IMR-90 (cell line): ENCODE measurements around the gene APC2. TPM values are rescaled to one million over a fixed set of nuclear protein-coding genes. Genes with fewer than 3 reads are reported as not detected.
A peak's percentile ranks its signal among the peaks of the same experiment; 100 is the strongest.

Experiments
- ATAC-seq: fragments of 200-7000 bp; cut with Tn5 transposase; 2 replicates; pipeline ENCODE4 v1.9.1; 2020; ENCODE audit warnings: low read depth, mild to moderate bottlenecking, moderate library complexity
- BruUV-seq: library from RNA; stranded (reverse); fragments of 400-500 nt; replicated peaks from 2 replicates; lab custom pipeline; 2021; lab: Mats Ljungman, UMichigan
- CTCF ChIA-PET: fragments of 300-600 bp; formaldehyde crosslinking; extraction: SDS; loops from one replicate; lab custom pipeline; 2021; ENCODE audit warnings: antibody characterized with exemption; lab: Yijun Ruan, JAX
- POLR2A ChIA-PET: fragments of 300-600 bp; sonication (Branson Sonifier 250); formaldehyde crosslinking; loops from one replicate; lab custom pipeline; 2022; ENCODE audit warnings: antibody characterized with exemption; ENCODE audit not compliant: unreplicated experiment; lab: Charles Lee
- DNase-seq: peaks from one replicate; pipeline ENCODE4 v3.0.0; 2013
- H2AFZ ChIP-seq: replicated peaks from 2 replicates; pipeline ENCODE3; 2013; ENCODE audit warnings: low read length, mild to moderate bottlenecking; ENCODE audit not compliant: poor library complexity
- H2AK5ac ChIP-seq: 2 replicates; pipeline ENCODE4 v1.6.1; 2013; ENCODE audit warnings: low read depth, low read length, inconsistent platforms
- H2AK9ac ChIP-seq: replicated peaks from 2 replicates; pipeline ENCODE3; 2013; ENCODE audit warnings: mild to moderate bottlenecking, low read depth, low read length, moderate library complexity; ENCODE audit not compliant: poor library complexity
- H2BK120ac ChIP-seq: 2 replicates; pipeline ENCODE4 v1.6.1; 2013; ENCODE audit warnings: low read depth, low read length, inconsistent platforms
- H2BK15ac ChIP-seq: 3 replicates; pipeline ENCODE4 v1.6.1; 2013; ENCODE audit warnings: low read depth, low read length, inconsistent platforms
- H2BK20ac ChIP-seq: 2 replicates; pipeline ENCODE4 v1.6.1; 2013; ENCODE audit warnings: low read depth, mild to moderate bottlenecking, inconsistent platforms, low read length, moderate library complexity
- H2BK5ac ChIP-seq: 2 replicates; pipeline ENCODE4 v1.6.1; 2013; ENCODE audit warnings: mild to moderate bottlenecking, low read depth, low read length, inconsistent platforms; ENCODE audit not compliant: poor library complexity, severe bottlenecking
- H3K14ac ChIP-seq: replicated peaks from 2 replicates; pipeline ENCODE4 v1.6.1; 2013; ENCODE audit warnings: low read depth, low read length, inconsistent platforms
- H3K18ac ChIP-seq: 2 replicates; pipeline ENCODE4 v1.6.1; 2013; ENCODE audit warnings: low read depth, low read length, control low read depth
- H3K23ac ChIP-seq: 2 replicates; pipeline ENCODE4 v1.6.1; 2013; ENCODE audit warnings: low read depth, low read length, inconsistent platforms
- H3K27ac ChIP-seq: 2 replicates; pipeline ENCODE4 v1.5.1; 2013; ENCODE audit warnings: mild to moderate bottlenecking, control low read depth, low read length; ENCODE audit not compliant: insufficient read depth
- H3K27me3 ChIP-seq: 2 replicates; pipeline ENCODE4 v1.6.1; 2013; ENCODE audit warnings: low read length; ENCODE audit not compliant: control insufficient read depth, insufficient read depth
- H3K36me3 ChIP-seq: 2 replicates; pipeline ENCODE4 v1.6.1; 2013; ENCODE audit warnings: low read length, mixed read lengths; ENCODE audit not compliant: control insufficient read depth, insufficient read depth
- H3K4ac ChIP-seq: 2 replicates; pipeline ENCODE4 v1.6.1; 2013; ENCODE audit warnings: low read depth, low read length, inconsistent platforms
- H3K4me1 ChIP-seq: 2 replicates; pipeline ENCODE4 v1.6.1; 2013; ENCODE audit warnings: low read length, mixed read lengths; ENCODE audit not compliant: control insufficient read depth, insufficient read depth
- H3K4me2 ChIP-seq: 2 replicates; pipeline ENCODE4 v1.6.1; 2013; ENCODE audit warnings: low read depth, mild to moderate bottlenecking, control low read depth, low read length, moderate library complexity
- H3K4me3 ChIP-seq: 2 replicates; pipeline ENCODE4 v1.5.1; 2013; ENCODE audit warnings: low read depth, mild to moderate bottlenecking, control low read depth, low read length, moderate library complexity; ENCODE audit not compliant: insufficient read depth
- H3K56ac ChIP-seq: 2 replicates; pipeline ENCODE4 v1.6.1; 2013; ENCODE audit warnings: low read length, inconsistent platforms; ENCODE audit not compliant: insufficient read depth; ENCODE audit errors: extremely low read depth
- H3K79me1 ChIP-seq, 2 experiments: 2 replicates each; pipeline ENCODE4 v1.6.1; 2013; ENCODE audit warnings: low read length in 2 of 2, inconsistent platforms in 1 of 2, low read depth in 1 of 2
- H3K9ac ChIP-seq: 2 replicates; pipeline ENCODE4 v1.6.1; 2013; ENCODE audit warnings: low read depth, low read length, control low read depth
- H3K9me1 ChIP-seq: 2 replicates; pipeline ENCODE4 v1.6.1; 2013; ENCODE audit warnings: low read length, inconsistent platforms; ENCODE audit not compliant: insufficient read depth
- H3K9me3 ChIP-seq: 2 replicates; pipeline ENCODE4 v1.6.1; 2013; ENCODE audit warnings: low read length; ENCODE audit not compliant: control insufficient read depth, insufficient read depth
- H4K20me1 ChIP-seq: 2 replicates; pipeline ENCODE4 v1.6.1; 2013; ENCODE audit warnings: low read length, inconsistent platforms; ENCODE audit not compliant: insufficient read depth
- H4K5ac ChIP-seq: 2 replicates; pipeline ENCODE4 v1.6.1; 2013; ENCODE audit warnings: mild to moderate bottlenecking, low read depth, low read length, control low read depth
- H4K8ac ChIP-seq, 2 experiments: 2 replicates each; pipeline ENCODE4 v1.6.1; 2013; ENCODE audit warnings: low read depth in 2 of 2, low read length in 2 of 2, control low read depth in 1 of 2, inconsistent platforms in 1 of 2
- H4K91ac ChIP-seq: 2 replicates; pipeline ENCODE4 v1.6.1; 2013; ENCODE audit warnings: low read depth, low read length, inconsistent platforms; ENCODE audit not compliant: insufficient read depth
- BHLHE40 ChIP-seq: fragments of 150-350 bp; IDR thresholded peaks from 2 replicates; pipeline ENCODE4 v1.6.1; 2016; ENCODE audit warnings: mild to moderate bottlenecking, low read depth, low read length
- CHD1 ChIP-seq: IDR thresholded peaks from 2 replicates; pipeline ENCODE4 v1.6.1; 2012; ENCODE audit warnings: low read depth, low read length, improper control_type of control experiment
- MAZ ChIP-seq: IDR thresholded peaks from 2 replicates; pipeline ENCODE4 v1.6.1; 2012; ENCODE audit warnings: low read depth, mild to moderate bottlenecking, low read length, improper control_type of control experiment, moderate library complexity, borderline replicate concordance
- NFE2L2 ChIP-seq: fragments of 150-350 bp; IDR thresholded peaks from 2 replicates; pipeline ENCODE4 v1.6.1; 2016; ENCODE audit warnings: low read depth, mild to moderate bottlenecking, low read length
- POLR2A ChIP-seq: IDR thresholded peaks from 2 replicates; pipeline ENCODE4 v1.6.1; 2012; ENCODE audit warnings: mild to moderate bottlenecking, low read depth, low read length
- RAD21 ChIP-seq: IDR thresholded peaks from 2 replicates; pipeline ENCODE4 v1.6.1; 2012; ENCODE audit warnings: low read length, improper control_type of control experiment
- RCOR1 ChIP-seq: IDR thresholded peaks from 2 replicates; pipeline ENCODE4 v1.6.1; 2012; ENCODE audit warnings: mild to moderate bottlenecking, low read length, improper control_type of control experiment; ENCODE audit not compliant: insufficient replicate concordance
- USF2 ChIP-seq: fragments of 150-350 bp; IDR thresholded peaks from 2 replicates; pipeline ENCODE4 v1.6.1; 2017; ENCODE audit warnings: mild to moderate bottlenecking, antibody characterized with exemption, low read length, low read depth
- WGBS, 2 experiments: methylation state at CpG; one replicate each; pipeline versions ENCODE4 v1.1.5 to v1.1.7; 2013; ENCODE audit warnings: missing lambda C conversion rate in 2 of 2; ENCODE audit not compliant: insufficient read length in 1 of 2; ENCODE audit errors: extremely low coverage in 2 of 2; 5-methylcytosine and 5-hydroxymethylcytosine counted together
- dilution Hi-C: fragments of 300-500 bp; cut with HindIII; formaldehyde crosslinking; loops from one replicate; pipeline ENCODE4 v1.14.3; 2018; ENCODE audit warnings: low sequenced_read_pairs; ENCODE audit not compliant: unreplicated experiment
- in situ Hi-C: fragments of 300-500 bp; cut with MboI; formaldehyde crosslinking; loops from 3 replicates; pipeline ENCODE4 v1.14.3; 2019; ENCODE audit warnings: low sequenced_read_pairs, inconsistent platforms, mixed read lengths
- intact Hi-C: fragments of 100-400 bp; cut with micrococcal nuclease; formaldehyde crosslinking; loops from 2 replicates; pipeline ENCODE4 v1.10.0; 2022
- polyA plus RNA-seq, 3 experiments: library from polyadenylated mRNA; depleted of rRNA; stranded (reverse); fragments of >200 nt; gene quantifications; 2 replicates each; pipeline ENCODE4 v1.2.3, GENCODE V29; 2012; ENCODE audit warnings: low replicate concordance in 1 of 3
- total RNA-seq: library from RNA; depleted of rRNA; stranded (reverse); fragments of >200 nt; gene quantifications from 2 replicates; pipeline ENCODE4 v1.2.3, GENCODE V29; 2012

APC2 gene
- total and polyA plus RNA-seq, 2 of the 4 experiments (the other 2 are of a cell fraction): 0.36 to 0.41 TPM

- H3K9me1 ChIP-seq: no peaks in the 10 kb centered on the region
- no peaks in the 10 kb centered on the region; the same call in 1 of the 2 replicates for H3K9me3 ChIP-seq
- TF ChIP-seq NFE2L2 (no peak), RAD21 (no peak), RCOR1 (no peak), BHLHE40 (no peak), POLR2A (no peak), USF2 (no peak), CHD1 (no peak), MAZ (no peak)
- H4K91ac ChIP-seq: no peak overlapping the region
- peak overlapping the region; percentile 3 for H2AK9ac ChIP-seq
- H2AFZ ChIP-seq: peak overlapping the region; percentile 56
- H3K4me3 ChIP-seq: no peak overlapping the region; the same call in 1 of the 2 replicates
- dilution Hi-C loops (no loop called here), intact Hi-C loops (no loop called here), in situ Hi-C loops (no loop called here)
- peak overlapping the region; percentile 75; the same call in 1 of the 2 replicates for H3K4me2 ChIP-seq
- no peak overlapping the region for H2BK15ac ChIP-seq
- H3K27ac ChIP-seq: no peak overlapping the region
- H3K36me3 ChIP-seq: peaks cover 2% of the 10 kb centered on the region; the same call in 1 of the 2 replicates
- H2AK5ac ChIP-seq: no peak overlapping the region
- ChIA-PET POLR2A (no interaction called here), CTCF (no interaction called here)
- H3K23ac ChIP-seq: no peak overlapping the region
- H3K27me3 ChIP-seq: peaks cover 64% of the 10 kb centered on the region
- no peak overlapping the region for H3K56ac ChIP-seq
- H4K20me1 ChIP-seq: peaks cover 90% of the 10 kb centered on the region
- no peak overlapping the region for H4K5ac ChIP-seq
- 9% methylated on average over 10 of the region's 28 CpGs; no CpG with 5 or more reads in 1 of the 2 experiments for whole genome bisulfite sequencing, 2 experiments
- H3K4me1 ChIP-seq: peaks cover 21% of the 10 kb centered on the region
- H3K9ac ChIP-seq: no peak overlapping the region
- DNase-seq (no peak), ATAC-seq (peak; percentile 18; the same call in 1 of the 2 replicates)
- H3K14ac ChIP-seq: no peak overlapping the region
- no peak overlapping the region for H3K4ac ChIP-seq
- no peak overlapping the region for H2BK5ac ChIP-seq
- H3K18ac ChIP-seq: no peak overlapping the region
- H3K79me1 ChIP-seq: peaks cover 0 to 32% of the 10 kb centered on the region in 2 experiments; a peak in 2 of 4 replicates
- no peak overlapping the region for H4K8ac ChIP-seq
- no TSS peak for BruUV-seq
- no peak overlapping the region for H2BK120ac ChIP-seq
- H2BK20ac ChIP-seq: no peak overlapping the region
These were observed 21.1 kb downstream of the APC2 start for GRCh38 chr19:1471010-1471514.
